Limb (tissue), 2 donors: ENCODE results near the gene RAB20.

ENCODE experiments used
- DNase-seq, 2 donors: peaks; one replicate each; pipeline ENCODE4 v3.0.0-alpha.2; 2016; ENCODE audit errors: extremely low spot score in 2 of 2

Gene RAB20

DNA sequence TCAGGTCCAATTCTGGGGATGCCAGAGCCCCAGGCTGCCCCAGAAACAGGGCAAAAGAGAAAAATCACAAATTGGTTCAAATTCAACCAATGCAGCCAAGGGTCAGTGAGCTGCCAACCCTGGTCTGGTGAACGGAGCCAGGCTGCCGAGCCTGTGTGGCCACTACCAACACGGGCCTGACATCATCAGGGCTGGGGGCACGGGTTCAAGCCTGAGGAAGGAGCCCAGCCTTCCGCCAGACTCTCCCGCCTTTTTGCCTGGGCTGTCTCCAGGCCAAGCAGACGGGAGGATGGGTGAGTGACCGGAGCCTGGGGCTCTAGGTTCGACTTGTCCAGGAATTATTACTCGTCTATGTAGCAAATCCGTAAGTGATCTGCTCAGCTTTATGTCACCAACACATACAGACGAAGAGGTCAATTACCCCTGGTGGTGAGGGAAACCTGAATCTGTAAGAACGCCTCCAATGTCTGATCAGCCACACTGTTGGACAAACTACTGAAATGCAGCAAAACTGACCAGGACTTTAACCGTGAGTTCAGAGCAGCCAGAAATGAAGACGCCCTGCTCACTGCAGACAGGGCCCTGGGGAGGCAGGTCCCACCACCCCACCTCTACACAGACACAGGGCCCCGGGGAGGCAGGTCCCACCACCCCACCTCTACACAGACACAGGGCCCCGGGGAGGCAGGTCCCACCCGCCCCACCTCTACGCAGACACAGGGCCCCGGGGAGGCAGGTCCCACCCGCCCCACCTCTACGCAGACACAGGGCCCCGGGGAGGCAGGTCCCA lies 31.8 kb downstream of the RAB20 start:
- DNase-seq = no peak

- no peak for DNase-seq
These were observed 32.6 kb downstream of the RAB20 start for GRCh38 chr13:110528911-110529310.

DNA sequence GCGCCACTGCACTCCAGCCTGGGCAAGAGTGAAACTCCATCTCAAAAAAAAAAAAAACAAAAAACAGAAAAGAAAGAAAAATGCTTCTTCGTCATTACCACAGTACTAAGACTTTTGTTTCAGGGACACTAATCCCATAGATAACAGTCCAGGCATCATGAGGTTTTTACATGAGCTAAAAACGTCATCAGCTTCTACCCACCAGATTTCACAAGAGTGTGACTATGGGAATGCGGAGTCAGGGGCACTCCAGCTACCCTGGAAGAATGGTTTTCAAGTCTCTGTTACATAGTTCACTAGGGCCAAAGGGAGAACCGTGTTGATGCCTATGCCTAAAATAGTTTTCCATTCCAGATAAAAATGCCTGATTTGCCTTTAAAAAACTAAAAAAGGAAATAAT lies 33.2 kb downstream of the RAB20 start:
- DNase-seq = no peak

- no peak for DNase-seq
These were observed 35.9 kb downstream of the RAB20 start for GRCh38 chr13:110525328-110526319.

- DNase-seq = no peak
These were observed 36.8 kb downstream of the RAB20 start for GRCh38 chr13:110524541-110525257.

GRCh38 chr13:110523838-110524540 lies 37.5 kb downstream of the RAB20 start:
- no peak for DNase-seq

DNA sequence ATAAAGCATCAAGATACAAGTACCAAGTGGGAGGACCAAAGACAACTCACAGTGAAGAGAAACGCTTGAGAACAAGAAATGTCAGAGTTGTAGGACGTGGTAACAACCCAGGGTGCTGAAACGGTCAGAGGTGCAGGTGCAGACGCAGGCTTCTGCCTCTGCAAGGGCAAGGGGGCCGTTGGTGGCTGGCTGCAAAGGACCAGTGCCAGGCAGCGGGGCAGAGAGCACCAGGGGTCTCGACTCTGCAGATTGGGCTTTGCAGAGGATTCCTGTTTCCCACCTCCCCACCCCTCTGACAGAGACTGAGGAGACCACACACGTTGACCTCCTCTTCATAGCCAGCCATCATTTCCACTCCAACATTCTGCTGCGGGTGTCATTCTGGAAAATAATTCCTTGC lies 38.3 kb downstream of the RAB20 start:
- DNase-seq = no peak

GRCh38 chr13:110522721-110523120 lies 38.8 kb downstream of the RAB20 start:
- DNase-seq = no peak

DNA sequence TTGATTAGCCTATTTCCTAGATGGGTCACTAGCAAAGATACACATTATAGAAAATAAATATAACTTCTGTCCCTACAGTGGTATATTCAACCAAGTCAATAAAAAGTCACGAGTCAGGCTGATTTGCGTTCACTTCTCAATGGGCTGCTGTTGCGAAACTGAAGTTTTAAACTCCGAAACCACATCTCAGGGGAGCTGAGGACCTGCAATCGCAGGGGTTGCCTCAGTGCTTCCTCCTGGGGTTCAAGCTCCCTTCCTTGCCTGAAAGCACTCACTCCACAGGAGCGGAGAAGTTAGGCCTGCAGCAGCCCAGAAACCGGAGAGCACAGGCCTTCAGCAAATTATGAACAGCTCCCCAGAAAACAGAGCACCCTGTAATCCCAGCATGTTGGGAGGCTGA lies 39.6 kb downstream of the RAB20 start:
- no peak for DNase-seq

GRCh38 chr13:110521296-110521680 lies 40.2 kb downstream of the RAB20 start:
- DNase-seq = no peak

DNA sequence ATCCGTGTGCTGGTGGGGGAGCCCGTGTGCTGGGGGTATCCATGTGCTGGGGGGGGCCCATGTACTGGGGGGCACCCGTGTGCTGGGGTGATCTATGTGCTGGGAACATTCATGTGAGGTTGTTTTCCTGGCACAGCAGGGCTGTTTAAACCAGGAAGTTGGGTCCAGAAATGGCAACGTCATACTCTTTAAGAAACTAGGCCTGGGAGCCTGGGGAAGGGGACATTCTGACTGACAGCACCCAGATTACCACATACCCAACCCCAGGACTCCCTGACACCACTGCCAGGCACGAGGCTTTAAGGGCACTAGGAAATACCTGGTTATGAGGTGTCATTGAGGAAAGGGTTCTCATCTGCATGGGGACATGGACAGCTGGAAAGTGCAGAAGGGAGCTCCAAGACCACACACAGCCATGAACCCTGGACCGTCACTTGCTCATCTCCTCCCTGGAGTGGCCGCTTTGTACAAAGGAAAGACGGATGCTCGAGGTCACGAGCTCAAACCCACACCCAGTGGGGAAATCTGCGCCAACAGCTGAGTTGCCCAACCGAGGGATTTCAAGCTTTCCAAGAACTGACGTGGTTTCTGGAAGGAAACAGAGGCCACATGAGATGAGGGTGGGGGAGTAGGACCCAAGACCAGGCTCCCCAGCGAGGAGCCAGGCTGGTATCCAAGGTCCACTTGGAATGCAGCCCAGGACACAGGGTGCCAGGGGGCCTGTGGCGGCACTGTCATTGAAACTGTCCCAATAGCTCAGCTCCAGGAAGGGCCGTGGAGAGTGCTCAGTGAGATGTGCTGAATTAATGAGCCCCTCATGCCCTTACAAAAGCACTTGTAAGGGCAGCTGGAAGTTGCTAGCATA lies 40.9 kb downstream of the RAB20 start:
- DNase-seq = no peak

- no peak for DNase-seq
These were observed 42.0 kb downstream of the RAB20 start for GRCh38 chr13:110519506-110519905.

GRCh38 chr13:110519046-110519445 lies 42.5 kb downstream of the RAB20 start:
- no peak for DNase-seq

GRCh38 chr13:110518571-110518970 lies 43.0 kb downstream of the RAB20 start:
- no peak for DNase-seq

GRCh38 chr13:110518226-110518525 lies 43.3 kb downstream of the RAB20 start:
- DNase-seq = no peak

DNA sequence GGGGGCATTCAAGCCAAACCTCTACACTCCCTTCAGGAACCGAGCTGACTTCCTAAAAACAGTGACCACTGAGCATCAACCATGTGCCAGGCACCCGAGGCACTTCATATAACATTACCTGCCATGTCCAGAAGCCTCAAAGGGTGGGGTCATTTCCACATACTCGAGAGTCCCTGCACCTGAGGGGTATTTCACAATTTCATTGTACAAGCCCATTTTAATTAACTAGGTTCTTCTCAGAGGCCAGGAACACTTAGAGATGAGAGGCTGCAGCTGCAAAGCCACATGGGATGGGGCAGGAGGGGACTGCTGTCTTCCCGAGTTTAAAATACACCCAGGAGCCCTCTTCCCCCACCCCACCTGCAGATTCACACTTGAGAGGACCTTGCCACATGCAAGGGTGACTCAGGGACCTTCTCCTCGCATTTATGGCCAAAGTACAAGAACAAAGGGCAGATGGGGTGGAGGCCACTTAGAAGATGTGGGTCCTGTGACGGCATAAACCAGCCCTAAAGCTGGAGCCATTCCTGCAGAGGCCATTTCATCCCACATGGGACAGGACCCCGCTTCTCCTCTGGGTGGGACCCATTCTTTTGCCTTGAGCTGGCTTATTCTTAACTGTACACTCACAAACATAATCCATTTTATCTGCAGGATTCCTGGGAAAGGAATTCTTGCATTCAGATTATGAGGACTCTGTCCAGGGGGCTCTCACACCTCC lies 43.9 kb downstream of the RAB20 start:
- no peak for DNase-seq

DNA sequence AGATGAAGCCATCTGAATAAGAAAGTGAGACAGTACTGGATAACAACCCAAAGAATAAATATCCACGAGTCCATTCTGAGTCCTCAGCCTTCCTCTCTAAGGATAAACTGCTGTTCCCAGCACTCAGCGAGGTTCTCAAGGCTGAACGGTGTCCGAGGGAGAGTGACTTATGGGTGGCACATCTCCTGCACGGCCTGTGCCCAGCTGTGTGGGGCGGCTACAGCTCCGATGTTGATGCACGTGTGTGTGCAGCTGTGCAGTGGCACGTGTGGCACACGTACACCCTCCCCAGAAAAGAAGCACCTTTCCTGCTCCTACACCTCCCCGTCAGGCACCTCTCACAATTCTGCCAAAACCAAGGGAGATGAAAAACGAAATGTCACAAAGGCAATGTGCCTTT lies 45.0 kb downstream of the RAB20 start:
- DNase-seq = no peak

DNA sequence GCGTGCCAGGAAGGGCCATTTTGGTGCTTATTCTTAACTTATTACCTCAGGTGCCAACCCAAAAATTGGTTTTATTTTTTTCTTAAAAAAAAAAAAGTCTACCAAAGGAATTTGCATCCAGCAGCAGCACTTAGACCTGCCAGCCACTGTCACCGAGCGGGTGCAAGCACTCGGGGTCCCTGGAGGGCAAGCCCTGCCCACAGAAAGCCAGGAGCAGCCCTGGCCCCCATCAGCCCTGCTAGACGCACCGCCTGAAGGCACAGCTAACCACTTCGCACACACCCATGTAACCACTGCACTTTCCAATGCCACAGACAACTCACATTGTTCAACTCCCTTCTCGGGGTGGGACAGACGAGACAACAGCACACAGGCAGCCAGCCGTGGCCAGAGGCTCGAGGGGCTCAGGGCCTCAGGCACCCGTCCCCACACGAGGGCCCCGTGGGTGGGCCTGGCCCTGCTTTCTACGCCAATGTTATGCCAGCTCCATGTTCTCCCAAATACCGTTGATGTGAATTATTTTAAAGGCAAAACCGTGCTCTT lies 49.3 kb downstream of the RAB20 start:
- DNase-seq = no peak

DNA sequence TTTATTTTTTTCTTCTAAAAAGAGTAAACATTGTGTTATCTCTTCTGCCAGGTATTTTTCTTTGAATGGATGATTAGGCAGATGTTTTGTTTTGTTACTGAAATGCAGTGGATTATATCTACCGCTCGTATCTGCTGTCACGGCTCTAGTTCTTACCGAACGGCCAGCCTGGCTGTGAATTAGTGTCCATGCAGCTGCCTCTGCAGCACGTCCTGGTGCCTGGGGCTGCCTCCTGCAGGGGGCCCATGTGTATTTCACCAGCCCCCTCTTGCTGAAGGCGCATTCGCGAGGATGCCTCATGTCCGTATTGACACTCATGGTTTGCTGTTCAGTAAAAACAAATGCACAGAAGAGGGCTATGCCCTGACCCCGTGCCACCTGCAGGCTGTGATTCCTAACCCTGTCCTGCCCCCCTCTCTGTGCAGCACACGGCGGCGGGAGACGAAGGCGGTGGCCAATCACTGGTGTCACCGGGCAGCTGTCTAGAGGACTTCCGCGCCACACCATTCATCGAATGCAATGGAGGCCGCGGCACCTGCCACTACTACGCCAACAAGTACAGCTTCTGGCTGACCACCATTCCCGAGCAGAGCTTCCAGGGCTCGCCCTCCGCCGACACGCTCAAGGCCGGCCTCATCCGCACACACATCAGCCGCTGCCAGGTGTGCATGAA lies 49.9 kb downstream of the RAB20 start:
- no peak for DNase-seq
